Endodermal cell (in vitro differentiated cells): Measurements from ENCODE around the gene ANGPTL4. TPM values are rescaled to one million over a fixed set of nuclear protein-coding genes. Genes with fewer than 3 reads are reported as not detected.

ENCODE experiments used
- DNase-seq: peaks from one replicate; pipeline ENCODE4 v3.0.0-alpha.2; 2017
- H3K27ac ChIP-seq: 2 replicates; pipeline ENCODE4 v1.5.1; 2013; ENCODE audit warnings: mild to moderate bottlenecking, low read depth, low read length, moderate library complexity
- H3K27me3 ChIP-seq: 2 replicates; pipeline ENCODE4 v1.6.1; 2013; ENCODE audit warnings: mild to moderate bottlenecking, low read length, moderate library complexity; ENCODE audit not compliant: insufficient read depth, control insufficient read depth, poor library complexity, severe bottlenecking
- H3K36me3 ChIP-seq: 2 replicates; pipeline ENCODE4 v1.7.0; 2013; ENCODE audit warnings: mild to moderate bottlenecking, low read length, moderate library complexity; ENCODE audit not compliant: control insufficient read depth, insufficient read depth
- H3K4me1 ChIP-seq: one replicate; pipeline ENCODE4 v1.7.0; 2013; ENCODE audit warnings: low read length; ENCODE audit not compliant: control insufficient read depth, insufficient read depth
- H3K4me3 ChIP-seq: 2 replicates; pipeline ENCODE4 v1.5.1; 2013; ENCODE audit warnings: mild to moderate bottlenecking, low read length, moderate library complexity
- H3K9ac ChIP-seq: 2 replicates; pipeline ENCODE4 v1.6.1; 2013; ENCODE audit warnings: mild to moderate bottlenecking, low read length, moderate library complexity; ENCODE audit not compliant: poor library complexity, severe bottlenecking; ENCODE audit errors: extremely low read depth
- H3K9me3 ChIP-seq: 2 replicates; pipeline ENCODE4 v1.6.1; 2013; ENCODE audit warnings: mild to moderate bottlenecking, low read length, moderate library complexity; ENCODE audit not compliant: control insufficient read depth
- H3K27ac Mint-ChIP-seq: 2 replicates; pipeline ENCODE4 v1.8.0; 2020; ENCODE audit warnings: mixed read lengths
- H3K27me3 Mint-ChIP-seq: 2 replicates; pipeline ENCODE4 v1.8.0; 2021; ENCODE audit warnings: mild to moderate bottlenecking, mixed read lengths; ENCODE audit not compliant: insufficient read depth
- H3K36me3 Mint-ChIP-seq: 2 replicates; pipeline ENCODE4 v1.8.0; 2020; ENCODE audit warnings: low read depth, mixed read lengths
- H3K4me1 Mint-ChIP-seq: 2 replicates; pipeline ENCODE4 v1.8.0; 2020; ENCODE audit warnings: mixed read lengths
- H3K4me3 Mint-ChIP-seq: 2 replicates; pipeline ENCODE4 v1.8.0; 2020; ENCODE audit warnings: mild to moderate bottlenecking, moderate library complexity, mixed read lengths
- H3K9me3 Mint-ChIP-seq: 2 replicates; pipeline ENCODE4 v1.8.0; 2020; ENCODE audit warnings: mild to moderate bottlenecking, mixed read lengths
- CTCF ChIP-seq: fragments of 200-600 bp; sonication (generic); conservative IDR thresholded peaks from 2 replicates; pipeline ENCODE4 v1.5.0; 2021; ENCODE audit warnings: antibody characterized with exemption, mild to moderate bottlenecking
- WGBS, 2 experiments: methylation state at CpG; one replicate each; pipeline versions ENCODE4 v1.1.5 to v1.1.7; 2013; ENCODE audit warnings: missing lambda C conversion rate in 2 of 2, mixed read lengths in 1 of 2; ENCODE audit not compliant: insufficient coverage in 1 of 2, insufficient read length in 1 of 2; 5-methylcytosine and 5-hydroxymethylcytosine counted together
- total RNA-seq, 2 donors: library from RNA; stranded (reverse); fragmentation: NEBNext Ultra II Directional in 1 of 2; extraction: Animal tissue kit (Norgen Biotek cat#: 25700) in 1 of 2; gene quantifications; 2 replicates in 1 of 2; 3 replicates in 1 of 2; pipeline ENCODE4 v1.2.1, GENCODE V29; 2021

ANGPTL4 gene
- total RNA-seq, 2 donors from 2014 or later = 10.9 to 13.2 TPM

GRCh38 chr19:8361921-8362793 is 1.8 kb upstream of the ANGPTL4 start:
- H3K27me3 ChIP-seq = peaks cover 18% of the 10 kb centered on the region
- 92 to 93% methylated on average over 5 to 11 of the region's 12 CpGs for WGBS, 2 experiments
- H3K36me3 ChIP-seq = no peaks in the 10 kb centered on the region
- H3K9me3 ChIP-seq = no peaks in the 10 kb centered on the region
- DNase-seq = no peak
- TF ChIP-seq CTCF = no peak
- H3K9ac ChIP-seq = no peak overlapping the region
- no peak overlapping the region for H3K27ac ChIP-seq
- Mint-ChIP-seq H3K36me3 (peaks cover 2% of the 10 kb centered on the region), H3K9me3 (no peaks in the 10 kb centered on the region), H3K27ac (no peak overlapping the region), H3K4me3 (no peak overlapping the region), H3K4me1 (peaks cover 15% of the 10 kb centered on the region), H3K27me3 (peaks cover 51% of the 10 kb centered on the region)
- H3K4me3 ChIP-seq = no peak overlapping the region
- H3K4me1 ChIP-seq = peaks cover 7% of the 10 kb centered on the region

GRCh38 chr19:8366121-8366581 is 2.2 kb downstream of the ANGPTL4 start:
- TF ChIP-seq CTCF = no peak
- Mint-ChIP-seq H3K36me3 (peaks cover 9% of the 10 kb centered on the region), H3K9me3 (no peaks in the 10 kb centered on the region), H3K4me1 (peaks cover 21% of the 10 kb centered on the region), H3K27ac (no peak overlapping the region), H3K4me3 (peak overlapping the region; percentile 72), H3K27me3 (peaks cover 50% of the 10 kb centered on the region)
- no peaks in the 10 kb centered on the region for H3K36me3 ChIP-seq
- H3K9ac ChIP-seq = no peak overlapping the region
- H3K4me3 ChIP-seq = no peak overlapping the region
- peaks cover 12% of the 10 kb centered on the region for H3K4me1 ChIP-seq
- H3K27me3 ChIP-seq = peaks cover 18% of the 10 kb centered on the region
- no peak for DNase-seq
- WGBS, 2 experiments = 94 to 96% methylated on average over 9 to 11 of the region's 11 CpGs
- no peak overlapping the region for H3K27ac ChIP-seq
- no peaks in the 10 kb centered on the region for H3K9me3 ChIP-seq

- peak overlapping the region; percentile 59 for H3K27ac ChIP-seq
Observed at GRCh38 chr19:8366961-8367326, 3.0 kb downstream of the ANGPTL4 start.

More at GRCh38 chr19:8366961-8367326, 3.0 kb downstream of the ANGPTL4 start:
- H3K36me3 ChIP-seq = no peaks in the 10 kb centered on the region
- Mint-ChIP-seq H3K36me3 (peaks cover 12% of the 10 kb centered on the region), H3K27ac (peak overlapping the region; percentile 37), H3K4me1 (peaks cover 21% of the 10 kb centered on the region), H3K9me3 (no peaks in the 10 kb centered on the region), H3K4me3 (peak overlapping the region; percentile 44), H3K27me3 (peaks cover 46% of the 10 kb centered on the region)
- no peak overlapping the region for H3K4me3 ChIP-seq
- H3K9ac ChIP-seq = no peak overlapping the region
- peaks cover 12% of the 10 kb centered on the region for H3K4me1 ChIP-seq
- no peaks in the 10 kb centered on the region for H3K9me3 ChIP-seq
- peak; percentile 49 for DNase-seq
- WGBS, 2 experiments = 74 to 83% methylated on average over 9 to 13 of the region's 13 CpGs
- peaks cover 18% of the 10 kb centered on the region for H3K27me3 ChIP-seq
- no peak for TF ChIP-seq CTCF
